ENCODE measurements around the gene CD8B.
"Not testable (repeated sequence)": the region's sequence is repeated elsewhere in the genome, so short reads cannot be mapped to it uniquely, and the experiment has no call there.

DNA sequence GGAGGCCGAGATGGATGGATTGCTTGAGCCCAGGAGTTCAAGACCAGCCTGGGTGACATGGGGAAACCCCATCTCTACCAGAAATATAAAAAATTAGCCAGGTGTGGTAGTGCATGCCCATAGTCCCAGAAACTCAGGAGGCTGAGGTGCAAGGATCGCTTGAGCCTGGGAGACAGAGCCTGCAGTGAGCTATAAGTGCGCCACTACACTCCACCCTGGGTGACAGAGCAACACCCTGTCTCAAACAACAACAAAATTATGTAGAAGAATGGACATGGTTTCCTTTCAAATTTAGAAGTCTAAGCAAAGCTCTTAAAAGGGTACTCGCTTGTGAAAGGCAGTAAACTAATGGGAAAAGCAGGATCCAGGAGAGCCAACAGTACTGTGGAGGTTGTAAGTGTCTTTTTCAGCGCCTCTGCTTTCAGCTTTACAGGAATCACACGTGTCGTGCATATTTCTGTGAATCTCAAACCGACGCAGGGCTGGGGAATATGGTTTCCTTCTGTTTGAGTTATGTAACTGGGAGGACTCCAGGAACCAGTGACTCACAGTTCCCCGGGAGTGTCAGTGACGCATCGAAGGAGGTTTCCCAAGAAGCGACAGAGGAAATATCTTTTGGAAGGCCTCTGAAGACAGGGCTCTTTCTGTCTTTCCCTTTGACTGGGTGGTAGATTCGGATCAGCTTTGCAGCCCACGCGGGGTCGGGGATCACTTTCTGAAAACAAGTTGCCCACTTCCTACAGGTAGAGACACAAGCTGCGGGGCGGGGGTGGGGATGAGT, 24.6 kb downstream of the CD8B start:
- not testable (repeated sequence) for TF ChIP-seq CTCF (conservative IDR thresholded peaks at IDR 0.05; ENCODE audit: low read depth in 2 of 2); JUNB (IDR thresholded peaks at IDR 0.05; ENCODE audit: unreplicated experiment); EZH2 (IDR thresholded peaks at IDR 0.05; ENCODE audit: low read depth, unreplicated experiment); REST (IDR thresholded peaks at IDR 0.05; ENCODE audit: unreplicated experiment); CREB1 (CRISPR knock-in tag; IDR thresholded peaks at IDR 0.05; ENCODE audit: low read depth); EZH2phosphoT487 (IDR thresholded peaks at IDR 0.05; ENCODE audit: unreplicated experiment); POLR2AphosphoS5 (IDR thresholded peaks at IDR 0.05; ENCODE audit: low read depth); ZNF331 (CRISPR knock-in tag; IDR thresholded peaks at IDR 0.05; ENCODE audit: low read depth); ETS1 (IDR thresholded peaks at IDR 0.05)

Measured in GM23338 (cell line).